Measurements from ENCODE around the gene MRPL55. TPM values are rescaled to one million over a fixed set of nuclear protein-coding genes. Genes with fewer than 3 reads are reported as not detected.

The MRPL55 gene
- total RNA-seq, 3 donors from 2014 or later (not counting 1 experiment from before 2014, with no cell fraction given): 50.0 to 70.6 (median 64.1) TPM

DNA sequence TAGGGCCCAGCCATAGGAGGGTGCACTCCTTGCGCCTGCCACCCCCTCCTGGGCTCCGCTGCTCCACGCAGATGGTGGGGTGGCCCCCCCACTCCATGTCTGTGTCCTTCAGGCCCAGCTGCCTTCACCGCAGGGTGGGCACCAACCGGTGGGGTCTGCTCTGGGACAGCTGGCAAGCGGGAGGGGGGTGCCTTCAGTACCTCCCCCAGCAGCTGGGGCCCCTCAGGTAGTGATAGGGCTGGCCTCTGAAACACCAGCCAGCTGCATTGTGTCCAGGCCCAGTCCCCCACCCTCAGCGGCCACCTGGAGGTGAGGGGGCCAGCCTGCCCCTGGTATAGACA, 41.0 kb upstream of the MRPL55 start:
- H3K4me3 ChIP-seq (ENCODE audit: low read length): no peak overlapping the region
- Mint-ChIP-seq H3K27me3 (ENCODE audit: low read depth in 2 of 2) (no peaks in the 10 kb centered on the region), H3K36me3 (no peaks in the 10 kb centered on the region), H3K9me3 (no peaks in the 10 kb centered on the region), H3K27ac (peak overlapping the region in 1 of 2 donors; percentile 13), H3K4me1 (peaks cover 0 to 12% of the 10 kb centered on the region in 2 donors), H3K4me3 (no peak overlapping the region)
- WGBS (ENCODE audit: insufficient coverage): 95% methylated on average over 7 of the region's 7 CpGs
- TF ChIP-seq, protein P1, sequence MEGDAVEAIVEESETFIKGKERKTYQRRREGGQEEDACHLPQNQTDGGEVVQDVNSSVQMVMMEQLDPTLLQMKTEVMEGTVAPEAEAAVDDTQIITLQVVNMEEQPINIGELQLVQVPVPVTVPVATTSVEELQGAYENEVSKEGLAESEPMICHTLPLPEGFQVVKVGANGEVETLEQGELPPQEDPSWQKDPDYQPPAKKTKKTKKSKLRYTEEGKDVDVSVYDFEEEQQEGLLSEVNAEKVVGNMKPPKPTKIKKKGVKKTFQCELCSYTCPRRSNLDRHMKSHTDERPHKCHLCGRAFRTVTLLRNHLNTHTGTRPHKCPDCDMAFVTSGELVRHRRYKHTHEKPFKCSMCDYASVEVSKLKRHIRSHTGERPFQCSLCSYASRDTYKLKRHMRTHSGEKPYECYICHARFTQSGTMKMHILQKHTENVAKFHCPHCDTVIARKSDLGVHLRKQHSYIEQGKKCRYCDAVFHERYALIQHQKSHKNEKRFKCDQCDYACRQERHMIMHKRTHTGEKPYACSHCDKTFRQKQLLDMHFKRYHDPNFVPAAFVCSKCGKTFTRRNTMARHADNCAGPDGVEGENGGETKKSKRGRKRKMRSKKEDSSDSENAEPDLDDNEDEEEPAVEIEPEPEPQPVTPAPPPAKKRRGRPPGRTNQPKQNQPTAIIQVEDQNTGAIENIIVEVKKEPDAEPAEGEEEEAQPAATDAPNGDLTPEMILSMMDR (IDR thresholded peaks at IDR 0.05): no peak
- intact Hi-C loops (cut with micrococcal nuclease): no loop called here
- no peaks in the 10 kb centered on the region for H3K9me3 ChIP-seq (ENCODE audit: control insufficient read depth, insufficient read depth, low read length)
- no peaks in the 10 kb centered on the region for H3K27me3 ChIP-seq (ENCODE audit: control insufficient read depth, insufficient read depth, low read length)
- peaks cover 11% of the 10 kb centered on the region for H3K4me1 ChIP-seq (ENCODE audit: control insufficient read depth, insufficient read depth, low read length)
- ATAC-seq (peak in 1 of 3 donors; percentile 5), DNase-seq (peak in 1 of 2 donors; percentile 17)
- no peak overlapping the region for H3K27ac ChIP-seq (ENCODE audit: low read length)
- H3K36me3 ChIP-seq (ENCODE audit: control insufficient read depth, insufficient read depth, low read length): peaks cover 40% of the 10 kb centered on the region

DNA sequence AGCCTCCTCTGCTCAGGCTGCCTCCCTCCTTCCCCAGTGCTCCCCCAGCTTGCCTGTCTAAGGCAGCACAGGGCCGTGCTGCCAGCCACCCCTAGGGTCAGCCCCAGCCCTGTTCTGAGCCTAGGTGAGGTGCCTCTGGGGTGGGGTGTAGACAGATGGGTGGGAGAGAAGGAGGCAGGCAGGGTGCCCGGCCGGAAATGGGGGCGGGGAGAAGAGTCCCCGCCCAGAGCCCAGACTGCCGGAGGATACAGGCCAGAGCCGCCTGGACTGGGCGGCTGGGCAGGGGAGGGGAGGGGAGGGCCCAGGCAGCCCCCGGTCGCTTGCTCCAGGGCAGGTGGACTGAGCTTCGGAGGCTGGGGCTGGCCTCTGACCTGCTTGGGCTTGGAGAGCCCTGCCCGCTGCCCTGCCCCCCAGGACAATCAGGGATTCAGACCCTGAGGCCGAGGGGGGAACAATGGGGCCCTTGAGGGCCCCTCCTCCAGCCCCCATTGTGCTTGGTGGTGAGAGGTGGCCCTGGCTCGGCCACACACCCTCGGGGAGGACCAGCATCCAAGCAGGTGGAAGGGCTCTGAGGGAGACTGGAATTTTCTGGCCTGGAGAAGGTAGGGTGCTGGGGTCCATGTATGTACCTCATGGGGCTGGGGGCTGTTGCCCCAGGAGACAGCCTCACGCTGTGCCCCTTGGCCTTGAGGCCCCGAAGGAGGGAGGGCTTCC, 40.5 kb upstream of the MRPL55 start, which contains the start of gene GJC2:
Gene GJC2, plus strand, starts transcription at position 525 of the 714 bp plus-strand sequence. CDS start 7,829 bp downstream, outside the sequence.
- peak in 1 of 3 donors; percentile 7 for ATAC-seq

DNA sequence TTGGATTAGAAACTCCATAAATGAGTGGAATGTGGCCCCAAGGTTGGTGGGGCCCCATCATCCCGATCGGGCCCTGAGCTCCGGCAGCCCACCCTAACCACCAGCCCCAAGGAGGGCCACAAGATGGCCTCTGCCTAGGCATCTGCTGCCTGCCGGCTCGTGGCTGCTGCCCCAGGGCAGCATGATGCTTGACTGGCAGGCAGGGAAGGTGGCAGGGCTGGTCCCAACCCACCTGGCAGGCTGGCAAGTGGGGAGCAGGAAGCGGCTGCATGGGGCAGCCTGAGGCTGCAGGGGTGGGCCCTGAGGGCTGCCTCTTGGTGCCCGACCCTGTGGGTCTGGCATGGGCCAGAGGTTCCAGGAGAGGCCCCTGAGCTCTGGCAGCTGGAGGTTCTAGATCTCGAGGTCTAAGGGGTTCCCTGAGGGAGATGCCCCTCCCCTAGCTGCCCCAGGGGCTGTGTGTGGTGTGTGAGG, 39.9 kb upstream of the MRPL55 start:
- Mint-ChIP-seq H3K27ac (no peak overlapping the region), H3K9me3 (no peaks in the 10 kb centered on the region), H3K27me3 (ENCODE audit: low read depth in 2 of 2) (no peaks in the 10 kb centered on the region), H3K4me3 (no peak overlapping the region), H3K4me1 (peaks cover 3 to 21% of the 10 kb centered on the region in 2 donors), H3K36me3 (no peaks in the 10 kb centered on the region)
- Histone ChIP-seq H3K4me1 (ENCODE audit: control insufficient read depth, insufficient read depth, low read length) (peaks cover 21% of the 10 kb centered on the region), H3K27me3 (ENCODE audit: control insufficient read depth, insufficient read depth, low read length) (no peaks in the 10 kb centered on the region), H3K27ac (ENCODE audit: low read length) (no peak overlapping the region), H3K36me3 (ENCODE audit: control insufficient read depth, insufficient read depth, low read length) (peaks cover 42% of the 10 kb centered on the region), H3K9me3 (ENCODE audit: control insufficient read depth, insufficient read depth, low read length) (no peaks in the 10 kb centered on the region), H3K4me3 (ENCODE audit: low read length) (no peak overlapping the region)
- intact Hi-C loops (cut with micrococcal nuclease): no loop called here
- WGBS (ENCODE audit: insufficient coverage): 92% methylated on average over 7 of the region's 8 CpGs
- no peak for DNase-seq
- ATAC-seq: no peak
- TF ChIP-seq, protein P1 (IDR thresholded peaks at IDR 0.05): no peak

More for the DNA sequence above, 40.5 kb upstream of the MRPL55 start, which contains the start of gene GJC2:
- intact Hi-C loops (cut with micrococcal nuclease): no loop called here
- H3K36me3 ChIP-seq (ENCODE audit: control insufficient read depth, insufficient read depth, low read length): peaks cover 42% of the 10 kb centered on the region
- H3K4me1 ChIP-seq (ENCODE audit: control insufficient read depth, insufficient read depth, low read length): peaks cover 15% of the 10 kb centered on the region
- Mint-ChIP-seq H3K27ac (peak within 1 kb of the TSS in 1 of 2 donors; percentile 13), H3K36me3 (no peaks in the 10 kb centered on the region), H3K9me3 (no peaks in the 10 kb centered on the region), H3K4me3 (no peak within 1 kb of the TSS), H3K4me1 (peaks cover 0 to 16% of the 10 kb centered on the region in 2 donors), H3K27me3 (ENCODE audit: low read depth in 2 of 2) (no peaks in the 10 kb centered on the region)
- peak in 1 of 2 donors; percentile 13 for DNase-seq
- TF ChIP-seq, protein P1 (IDR thresholded peaks at IDR 0.05): no peak
- no peaks in the 10 kb centered on the region for H3K27me3 ChIP-seq (ENCODE audit: control insufficient read depth, insufficient read depth, low read length)
- H3K9me3 ChIP-seq (ENCODE audit: control insufficient read depth, insufficient read depth, low read length): no peaks in the 10 kb centered on the region
- H3K4me3 ChIP-seq (ENCODE audit: low read length): no peak within 1 kb of the TSS
- H3K27ac ChIP-seq (ENCODE audit: low read length): no peak within 1 kb of the TSS
- WGBS (ENCODE audit: insufficient coverage): 93% methylated on average over 17 of the region's 17 CpGs

All from natural killer cell (primary cell).